Measurements from ENCODE around the gene SLC24A2.

Gene SLC24A2

DNA sequence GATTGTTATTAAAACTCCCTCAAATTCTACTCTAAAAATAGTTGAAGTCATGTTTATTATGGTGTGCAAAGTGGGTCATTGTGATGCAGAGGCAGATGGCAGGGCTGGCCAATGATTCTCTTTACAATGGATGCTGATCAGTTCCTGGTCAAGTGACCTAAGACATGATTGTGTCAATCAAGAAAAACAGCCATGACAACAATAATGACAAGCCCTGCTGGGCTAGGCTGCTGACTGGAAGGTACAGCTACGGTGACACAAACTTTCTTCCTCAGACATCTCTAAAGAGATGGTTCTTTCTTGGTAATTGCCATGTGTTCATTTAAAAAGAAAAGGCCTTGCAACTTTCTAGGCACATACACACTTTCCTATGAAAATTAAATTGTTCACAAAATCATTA, 3.6 kb downstream of the SLC24A2 start:
- in situ Hi-C loops (cut with HindIII; ENCODE audit: low sequenced_read_pairs) = no loop called here
- no peak overlapping the region for H3K4me3 ChIP-seq (ENCODE audit: low read depth, low read length)
- DNase-seq (ENCODE audit: low read depth) = no peak
- TF ChIP-seq, protein P1, sequence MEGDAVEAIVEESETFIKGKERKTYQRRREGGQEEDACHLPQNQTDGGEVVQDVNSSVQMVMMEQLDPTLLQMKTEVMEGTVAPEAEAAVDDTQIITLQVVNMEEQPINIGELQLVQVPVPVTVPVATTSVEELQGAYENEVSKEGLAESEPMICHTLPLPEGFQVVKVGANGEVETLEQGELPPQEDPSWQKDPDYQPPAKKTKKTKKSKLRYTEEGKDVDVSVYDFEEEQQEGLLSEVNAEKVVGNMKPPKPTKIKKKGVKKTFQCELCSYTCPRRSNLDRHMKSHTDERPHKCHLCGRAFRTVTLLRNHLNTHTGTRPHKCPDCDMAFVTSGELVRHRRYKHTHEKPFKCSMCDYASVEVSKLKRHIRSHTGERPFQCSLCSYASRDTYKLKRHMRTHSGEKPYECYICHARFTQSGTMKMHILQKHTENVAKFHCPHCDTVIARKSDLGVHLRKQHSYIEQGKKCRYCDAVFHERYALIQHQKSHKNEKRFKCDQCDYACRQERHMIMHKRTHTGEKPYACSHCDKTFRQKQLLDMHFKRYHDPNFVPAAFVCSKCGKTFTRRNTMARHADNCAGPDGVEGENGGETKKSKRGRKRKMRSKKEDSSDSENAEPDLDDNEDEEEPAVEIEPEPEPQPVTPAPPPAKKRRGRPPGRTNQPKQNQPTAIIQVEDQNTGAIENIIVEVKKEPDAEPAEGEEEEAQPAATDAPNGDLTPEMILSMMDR (IDR thresholded peaks at IDR 0.05; ENCODE audit: low read depth, low read length, missing control alignments) = no peak

DNA sequence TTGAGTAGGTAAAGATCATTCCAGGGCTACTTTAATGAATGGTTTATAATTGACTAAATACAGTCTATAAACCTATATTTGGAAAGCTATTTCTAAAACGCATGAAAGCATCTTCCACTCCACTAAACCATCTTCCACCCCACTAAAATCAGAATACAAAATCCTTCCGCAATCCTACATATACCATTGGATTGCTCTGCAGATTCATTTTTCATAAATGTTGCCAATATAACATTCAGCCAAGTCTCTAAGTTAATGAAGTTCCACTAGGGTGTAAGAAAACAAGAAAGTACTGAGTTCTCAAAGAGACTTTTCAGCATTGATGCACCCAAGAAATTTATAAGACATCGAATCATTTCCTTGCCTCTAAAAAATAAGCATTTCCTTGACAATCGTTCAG, 4.7 kb downstream of the SLC24A2 start:
- in situ Hi-C loops (cut with HindIII; ENCODE audit: low sequenced_read_pairs) = no loop called here
- TF ChIP-seq, protein P1 (IDR thresholded peaks at IDR 0.05; ENCODE audit: low read depth, low read length, missing control alignments) = no peak
- H3K4me3 ChIP-seq (ENCODE audit: low read depth, low read length) = no peak overlapping the region
- no peak for DNase-seq (ENCODE audit: low read depth)

DNA sequence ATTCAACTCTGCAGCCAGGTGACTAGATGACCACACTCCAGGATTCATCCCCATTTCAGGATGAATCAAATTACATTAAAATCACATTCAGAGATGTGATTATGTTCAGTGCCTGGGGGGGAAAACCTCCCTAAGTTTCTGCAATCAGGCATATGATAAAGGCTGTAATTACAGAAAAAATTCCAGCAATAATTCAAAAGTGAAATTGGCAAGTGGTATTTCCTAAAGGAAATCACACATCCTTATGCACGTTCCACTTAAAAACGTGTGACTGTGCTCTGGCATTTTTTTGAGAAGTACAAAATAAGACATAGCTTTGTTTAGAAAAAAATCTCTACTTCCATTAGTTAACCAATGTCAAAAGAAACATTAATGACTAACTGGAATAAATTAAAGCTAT, 5.3 kb downstream of the SLC24A2 start:
- TF ChIP-seq, protein P1 (IDR thresholded peaks at IDR 0.05; ENCODE audit: low read depth, low read length, missing control alignments) = no peak
- in situ Hi-C loops (cut with HindIII; ENCODE audit: low sequenced_read_pairs) = no loop called here
- H3K4me3 ChIP-seq (ENCODE audit: low read depth, low read length) = no peak overlapping the region
- DNase-seq (ENCODE audit: low read depth) = no peak

DNA sequence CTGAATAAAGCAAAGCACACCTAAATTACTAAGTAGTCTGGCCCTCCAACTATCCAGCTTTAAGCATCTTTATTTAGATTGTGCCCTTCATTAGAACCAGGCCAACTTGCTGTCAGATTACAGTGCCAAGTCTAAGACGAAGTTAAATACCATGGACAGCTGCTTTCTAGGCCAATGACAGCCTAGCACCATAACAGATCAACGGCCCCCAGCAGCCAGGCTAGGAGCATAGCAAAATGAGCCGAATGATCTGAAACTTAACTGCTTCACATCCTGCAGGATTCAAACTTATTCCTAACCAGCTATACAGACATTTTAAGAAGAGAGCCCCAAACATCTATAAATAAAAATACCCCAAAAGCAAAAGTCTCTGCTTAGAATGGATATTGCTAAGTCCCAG, 6.8 kb downstream of the SLC24A2 start:
- peak; percentile 1 for DNase-seq (ENCODE audit: low read depth)
- TF ChIP-seq, protein P1 (IDR thresholded peaks at IDR 0.05; ENCODE audit: low read depth, low read length, missing control alignments) = no peak
- in situ Hi-C loops (cut with HindIII; ENCODE audit: low sequenced_read_pairs) = no loop called here
- no peak overlapping the region for H3K4me3 ChIP-seq (ENCODE audit: low read depth, low read length)

DNA sequence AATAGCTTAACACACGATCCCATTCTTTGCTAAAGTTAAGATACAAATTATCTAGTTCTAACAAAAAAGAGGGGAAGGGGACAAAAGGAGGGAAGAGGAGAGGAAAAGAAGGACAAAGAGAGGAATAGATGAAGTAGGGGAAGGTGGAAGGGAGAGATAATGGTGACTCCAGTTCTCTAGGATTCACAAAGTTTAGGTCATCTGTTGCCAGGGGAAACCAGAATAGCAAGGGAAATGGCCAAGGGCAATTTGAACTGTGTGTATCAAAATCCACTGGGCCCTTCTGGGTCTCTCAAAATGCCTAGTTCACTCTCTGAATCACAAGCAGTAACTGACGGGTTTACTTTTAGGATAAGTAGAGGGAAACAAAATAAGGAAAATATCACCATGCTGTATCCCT, 7.6 kb downstream of the SLC24A2 start:
- DNase-seq (ENCODE audit: low read depth) = no peak
- H3K4me3 ChIP-seq (ENCODE audit: low read depth, low read length) = no peak overlapping the region
- in situ Hi-C loops (cut with HindIII; ENCODE audit: low sequenced_read_pairs) = no loop called here
- TF ChIP-seq, protein P1 (IDR thresholded peaks at IDR 0.05; ENCODE audit: low read depth, low read length, missing control alignments) = no peak

DNA sequence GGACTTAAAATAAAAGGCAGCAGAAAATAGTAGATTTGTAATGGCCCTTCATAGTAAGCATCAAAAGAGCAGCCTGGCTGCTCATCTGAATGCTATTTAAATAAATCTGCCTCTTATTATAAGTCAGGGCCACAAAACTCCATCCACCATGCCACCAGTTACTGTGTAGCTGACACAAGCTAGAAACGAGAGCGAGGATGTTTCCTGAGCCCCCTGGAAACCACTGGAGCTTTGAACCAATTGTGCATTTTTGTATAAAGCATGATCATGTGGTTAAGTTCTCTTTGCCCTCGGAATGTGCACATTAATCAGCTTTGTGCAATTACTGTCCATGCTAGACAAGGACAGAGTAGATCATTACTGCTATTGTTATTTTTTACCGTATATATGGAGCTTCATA, 17.4 kb downstream of the SLC24A2 start:
- no peak overlapping the region for H3K4me3 ChIP-seq (ENCODE audit: low read depth, low read length)
- TF ChIP-seq, protein P1 (IDR thresholded peaks at IDR 0.05; ENCODE audit: low read depth, low read length, missing control alignments) = no peak
- in situ Hi-C loops (cut with HindIII; ENCODE audit: low sequenced_read_pairs) = no loop called here
- DNase-seq (ENCODE audit: low read depth) = no peak

DNA sequence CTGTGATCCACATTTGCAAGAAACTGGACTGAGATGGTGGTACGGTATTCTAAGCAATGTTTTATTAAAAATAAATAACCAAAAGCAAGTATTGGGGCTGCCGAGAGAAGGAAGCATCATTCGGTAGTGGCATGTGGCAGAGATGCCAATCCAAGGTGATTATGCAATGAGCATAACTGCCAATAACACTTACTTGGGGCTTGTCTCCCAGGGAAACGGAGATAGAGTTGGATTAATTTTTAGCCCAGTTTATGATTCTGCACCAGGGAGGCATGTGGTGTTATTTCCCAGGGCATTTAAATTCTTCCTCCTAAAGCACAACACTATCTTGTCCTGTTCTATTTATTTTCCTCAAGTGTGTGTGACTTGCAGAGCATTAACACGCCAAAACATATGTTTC, 17.9 kb downstream of the SLC24A2 start:
- no peak overlapping the region for H3K4me3 ChIP-seq (ENCODE audit: low read depth, low read length)
- TF ChIP-seq, protein P1 (IDR thresholded peaks at IDR 0.05; ENCODE audit: low read depth, low read length, missing control alignments) = no peak
- in situ Hi-C loops (cut with HindIII; ENCODE audit: low sequenced_read_pairs) = no loop called here
- DNase-seq (ENCODE audit: low read depth) = no peak
